GM18526 (cell line): Measurements from ENCODE around the gene AP3B2.

ENCODE experiments used
- POLR2A ChIP-seq: IDR thresholded peaks from 3 replicates; pipeline ENCODE4 v1.6.1; 2011; ENCODE audit not compliant: insufficient read length; ENCODE audit errors: extremely low read depth

AP3B2 gene

GRCh38 chr15:82664021-82664420 is 45.7 kb downstream of the AP3B2 start:
- no peak for TF ChIP-seq POLR2A

- TF ChIP-seq POLR2A = no peak
Measured at GRCh38 chr15:82663186-82663600, 46.5 kb downstream of the AP3B2 start.

GRCh38 chr15:82662641-82663040 is 47.0 kb downstream of the AP3B2 start:
- TF ChIP-seq POLR2A = no peak

DNA sequence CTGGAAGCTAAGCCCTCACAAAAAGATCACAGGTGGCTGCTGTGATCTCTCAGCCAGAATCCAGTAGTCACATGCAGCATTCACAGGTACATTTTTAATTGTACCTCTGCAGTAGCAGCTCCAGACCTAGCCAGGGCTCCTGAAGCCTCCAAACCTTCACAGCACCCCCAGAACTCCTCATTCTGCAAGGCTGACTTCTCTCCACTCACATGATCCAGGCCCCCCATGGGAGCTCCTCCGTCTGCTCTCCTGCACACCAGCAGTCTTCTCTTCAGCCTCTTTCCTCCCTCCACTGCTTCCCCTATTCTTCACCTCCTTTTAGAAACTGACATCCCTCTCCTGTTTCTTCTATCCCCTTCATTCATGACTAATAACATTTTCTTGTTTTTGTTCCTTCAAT is 49.3 kb downstream of the AP3B2 start:
- no peak for TF ChIP-seq POLR2A

GRCh38 chr15:82656641-82657266 is 52.9 kb downstream of the AP3B2 start:
- no peak for TF ChIP-seq POLR2A

DNA sequence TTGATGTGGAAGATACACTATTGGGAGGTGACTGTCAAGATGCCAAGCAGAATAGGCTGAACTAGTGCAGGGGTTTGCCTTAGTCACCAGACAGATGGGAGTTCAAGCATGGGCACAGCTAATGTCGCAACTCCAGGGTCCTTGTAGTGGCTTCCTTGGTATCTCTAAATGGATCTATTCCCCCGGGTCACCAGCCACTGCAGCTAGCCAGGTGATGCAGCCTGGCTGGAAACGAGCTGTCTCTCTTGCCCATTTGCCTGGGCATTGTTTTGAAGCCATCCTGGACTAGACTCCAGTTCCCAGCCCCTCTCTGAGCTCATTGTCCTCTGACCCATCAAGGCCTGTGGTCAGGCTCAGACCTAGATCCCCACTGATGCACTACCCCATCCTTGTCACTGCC is 54.1 kb downstream of the AP3B2 start:
- no peak for TF ChIP-seq POLR2A

GRCh38 chr15:82653483-82654168 is 56.0 kb downstream of the AP3B2 start:
- TF ChIP-seq POLR2A = no peak

- no peak for TF ChIP-seq POLR2A
Measured at GRCh38 chr15:82651708-82652107, 58.0 kb downstream of the AP3B2 start.

DNA sequence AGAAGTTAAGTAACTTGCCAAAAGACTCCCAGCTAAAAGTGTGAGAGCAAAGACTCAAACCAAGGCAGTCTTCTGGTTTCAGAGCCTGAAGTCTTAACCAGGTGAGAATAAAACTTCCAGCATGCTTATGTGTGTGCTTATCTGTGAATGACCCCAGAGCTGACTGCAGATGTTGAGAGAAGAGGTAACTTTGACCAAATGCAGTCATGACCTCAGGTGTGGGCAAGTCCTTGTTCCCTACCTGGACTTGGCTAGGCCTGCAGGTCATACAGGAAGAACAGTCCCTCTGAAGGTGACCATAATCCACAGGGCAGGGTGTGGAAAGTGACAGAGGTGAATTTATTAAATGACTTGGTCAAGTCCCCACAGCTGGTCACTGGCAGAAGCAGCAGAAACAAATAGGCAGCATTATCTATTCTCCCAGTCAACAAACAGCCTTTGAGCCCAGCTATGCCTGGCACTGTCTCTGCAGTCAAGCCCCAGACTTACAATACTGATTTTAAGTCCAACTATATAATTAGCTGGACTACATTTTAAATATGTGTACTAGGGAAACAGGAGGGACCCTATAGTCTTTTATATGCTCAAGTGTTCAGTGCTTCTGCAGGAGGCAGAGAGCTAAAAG is 59.5 kb downstream of the AP3B2 start:
- no peak for TF ChIP-seq POLR2A

- no peak for TF ChIP-seq POLR2A
Measured at GRCh38 chr15:82649226-82649999, 60.3 kb downstream of the AP3B2 start.

DNA sequence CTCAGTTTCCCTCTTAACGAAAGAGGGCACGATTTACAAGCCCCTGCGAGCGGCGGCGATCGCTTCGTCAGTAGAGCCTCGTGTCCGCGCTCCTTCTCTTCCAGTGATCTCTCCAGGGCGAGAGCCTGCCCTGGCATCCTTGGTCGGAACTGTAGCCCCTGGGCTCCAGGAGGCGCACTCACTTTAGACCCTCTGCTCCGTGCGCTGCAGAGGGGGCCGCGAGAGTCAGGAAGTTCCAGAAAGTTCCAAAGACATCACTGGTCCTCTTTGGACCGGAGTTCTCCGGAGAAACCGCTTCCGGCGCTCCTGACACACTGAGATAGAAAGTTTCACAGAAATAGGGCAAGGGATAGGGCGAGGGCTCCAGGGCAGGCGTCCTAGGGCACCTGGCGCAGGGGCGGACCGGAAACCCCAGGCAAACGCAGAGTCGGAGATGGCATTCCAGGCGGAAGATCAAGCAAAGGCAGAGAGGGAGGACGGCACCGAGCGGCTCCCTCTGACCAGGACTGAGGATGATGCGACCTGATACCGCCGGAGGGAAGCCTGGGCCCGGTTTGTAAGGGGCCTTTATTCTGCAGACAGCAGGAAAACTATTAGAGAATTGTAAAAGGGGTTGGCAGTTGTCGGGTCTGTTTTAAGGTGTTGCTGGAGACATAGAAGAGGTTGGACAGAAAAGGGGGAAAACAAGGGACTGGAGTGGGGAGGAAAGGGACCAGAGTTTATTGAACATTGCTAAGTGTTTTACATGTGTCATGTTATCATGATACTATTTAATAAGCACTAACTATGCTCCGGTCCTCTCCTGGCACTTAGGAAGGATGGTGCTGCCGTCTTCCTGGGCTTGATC is 61.2 kb downstream of the AP3B2 start:
- no peak for TF ChIP-seq POLR2A

- TF ChIP-seq POLR2A = no peak
Measured at GRCh38 chr15:82647835-82648256, 61.8 kb downstream of the AP3B2 start.

DNA sequence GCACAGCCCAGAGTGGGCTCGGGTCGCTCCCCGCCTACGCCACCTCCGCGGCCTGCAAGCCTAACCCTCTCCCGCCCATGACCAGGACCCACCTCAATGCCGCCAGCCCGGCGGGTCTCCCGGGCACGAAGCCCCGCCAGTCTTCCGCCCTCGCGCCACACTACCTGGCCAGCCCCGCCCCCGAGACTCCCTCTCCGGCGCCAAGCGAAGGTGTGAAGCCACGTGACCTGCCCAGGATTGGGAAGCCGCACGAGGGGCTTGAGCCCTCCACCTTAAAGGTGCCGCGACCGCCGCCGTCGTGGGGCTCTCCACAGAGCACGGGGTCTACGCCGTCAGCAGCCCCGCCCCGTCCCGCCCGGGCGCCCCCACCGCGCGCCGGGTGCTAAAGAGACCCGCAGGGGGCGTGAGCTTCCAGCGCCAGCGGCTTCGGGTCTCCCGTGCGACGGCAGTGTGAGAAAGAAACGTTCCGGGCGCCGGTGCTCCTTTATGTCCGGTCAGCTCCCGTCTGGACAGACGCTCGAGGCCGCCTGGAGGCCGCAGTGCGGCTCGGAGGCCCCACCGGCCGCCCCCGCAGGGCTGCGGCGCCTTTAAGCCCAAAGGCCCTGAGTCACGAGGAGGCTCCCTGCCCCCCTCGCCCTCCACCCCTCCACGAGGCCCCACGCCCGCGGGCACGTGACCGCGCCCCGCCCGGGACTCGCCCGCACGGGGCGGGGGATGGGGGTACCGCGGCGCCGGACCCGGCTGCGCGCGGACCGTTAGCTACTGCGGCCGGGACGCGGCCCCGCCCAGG is 62.4 kb downstream of the AP3B2 start, which contains the start of gene CPEB1:
TSS of gene CPEB1 (minus strand) at position 319 of the 790 bp plus-strand sequence. CDS start 18,904 bp downstream, outside the sequence.
- TF ChIP-seq POLR2A = no peak
